ENCODE data around the gene PIP4K2A.

PIP4K2A gene

DNA sequence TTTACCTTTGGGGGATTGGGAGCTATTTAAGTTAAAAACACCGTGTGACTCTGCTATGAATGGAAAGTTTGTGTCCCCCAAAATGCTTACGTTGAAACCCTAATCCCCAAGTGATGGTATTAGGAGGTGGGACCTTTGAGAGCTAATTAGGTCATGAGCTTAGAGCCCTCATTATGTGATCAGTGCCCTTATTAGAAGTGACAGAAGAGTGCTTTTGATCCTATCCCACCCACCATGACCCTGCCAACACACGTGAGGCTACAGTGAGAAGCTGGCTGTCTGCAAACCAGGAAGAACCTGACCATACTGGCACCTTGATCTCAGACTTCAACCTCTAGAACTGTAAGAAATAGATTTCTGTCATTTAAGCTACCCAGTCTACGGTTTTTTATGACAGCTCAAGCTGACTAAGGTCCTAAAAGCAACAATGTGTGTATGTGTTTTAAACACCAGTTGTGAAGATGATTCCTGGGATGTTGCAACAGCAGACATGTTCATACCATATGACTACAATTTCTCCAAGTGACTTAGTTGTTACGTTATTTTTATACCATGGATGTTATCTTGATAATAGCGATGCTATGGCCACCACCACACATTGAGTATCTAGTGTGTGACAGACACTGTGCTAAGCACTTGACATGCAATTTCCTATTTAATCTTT lies 124.4 kb downstream of the PIP4K2A start:
- DNase-seq = no peak

DNA sequence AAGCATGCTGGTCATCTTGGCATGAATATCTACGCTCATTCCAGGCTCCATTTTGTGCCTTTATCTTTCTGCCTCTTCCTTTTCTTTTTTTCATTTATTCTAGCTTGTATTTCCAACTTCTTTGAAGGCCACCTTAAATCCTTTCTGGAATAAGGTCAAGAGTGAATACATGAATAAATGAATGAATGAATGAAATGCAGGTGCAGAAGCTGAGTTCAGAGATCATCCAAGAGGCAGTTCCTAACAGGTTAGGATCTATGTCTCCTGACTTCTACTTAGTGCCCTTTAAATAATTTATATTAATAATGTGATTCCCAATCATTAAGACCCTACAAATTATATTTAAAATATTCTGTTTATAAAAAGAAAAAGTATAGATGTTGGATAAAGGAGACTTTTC lies 125.9 kb downstream of the PIP4K2A start:
- DNase-seq = no peak

DNA sequence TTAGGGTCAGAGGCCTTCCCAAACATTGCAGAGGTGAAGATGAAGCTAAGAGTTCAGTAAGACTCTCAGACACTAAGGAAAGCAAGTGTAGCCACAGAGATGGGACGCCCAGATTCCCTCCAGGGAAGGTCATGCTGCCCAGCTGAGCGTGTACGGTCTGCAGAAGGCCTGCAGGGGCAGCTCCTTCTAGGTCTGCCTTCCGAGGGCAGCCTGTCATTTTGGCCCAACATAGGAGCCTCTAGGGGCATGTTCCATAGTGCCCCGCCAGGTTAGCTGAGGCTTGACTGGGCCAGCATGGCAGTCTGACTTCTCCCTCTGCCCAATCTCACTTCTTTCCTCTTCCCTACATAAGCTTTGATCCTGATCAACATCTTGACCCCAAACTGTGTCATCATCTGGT lies 130.7 kb downstream of the PIP4K2A start:
- no peak for DNase-seq

DNA sequence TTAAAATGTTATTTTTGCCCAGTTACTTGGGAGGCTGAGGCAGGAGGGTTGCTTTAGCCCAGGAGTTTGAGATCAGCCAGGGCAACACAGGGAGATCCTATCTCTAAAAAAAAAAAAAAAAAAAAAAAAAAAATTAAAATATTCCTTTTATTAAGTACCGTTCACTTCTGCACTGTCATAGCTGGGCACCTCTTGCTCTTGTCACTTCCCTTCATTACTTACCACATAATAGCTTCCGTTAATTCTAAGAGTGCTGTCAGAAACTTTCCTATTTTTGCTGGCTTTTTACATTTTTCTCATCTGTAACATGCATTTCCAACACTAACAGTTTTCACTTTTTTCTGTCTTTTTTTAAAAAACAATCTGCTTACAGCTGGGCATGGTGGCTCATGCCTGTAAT lies 132.9 kb downstream of the PIP4K2A start:
- no peak for DNase-seq

DNA sequence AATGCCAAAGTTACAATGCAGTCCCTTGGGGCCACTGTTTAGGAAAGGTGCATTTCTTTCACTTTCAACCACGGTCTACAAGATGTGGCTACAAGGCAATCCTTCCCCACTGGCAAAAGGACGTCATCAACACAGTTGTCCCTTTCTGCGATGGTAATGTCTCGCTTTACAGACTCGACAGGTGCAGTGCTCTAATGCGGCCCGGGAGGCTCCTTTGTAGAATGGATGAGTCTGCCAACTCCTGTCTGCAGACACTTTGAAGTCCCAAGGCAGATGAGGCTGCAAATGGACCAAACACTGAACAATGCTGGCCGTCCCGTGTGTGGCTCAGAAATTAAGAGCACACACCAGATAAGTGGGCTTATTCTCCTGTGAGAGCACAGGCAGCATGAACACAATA lies 133.7 kb downstream of the PIP4K2A start:
- DNase-seq = no peak

DNA sequence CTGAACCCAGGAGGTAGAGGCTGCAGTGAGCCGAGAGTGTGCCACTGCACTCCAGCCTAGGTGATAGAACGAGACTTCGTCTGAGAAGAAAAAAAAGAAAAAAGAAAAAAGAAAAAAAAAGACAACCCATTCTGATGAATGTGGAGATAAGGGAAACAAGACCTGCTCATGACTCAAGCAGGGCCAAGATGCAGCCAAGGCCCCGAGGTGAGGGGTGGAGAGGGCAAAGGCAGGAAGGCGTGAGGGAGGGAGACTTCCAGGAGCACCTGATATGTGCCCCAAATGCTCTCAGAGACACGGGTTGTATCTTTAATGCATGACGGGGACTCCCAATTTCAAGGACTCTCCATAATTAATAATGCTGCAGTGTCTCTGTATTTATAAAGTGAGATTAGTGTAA lies 134.6 kb downstream of the PIP4K2A start:
- DNase-seq = no peak

DNA sequence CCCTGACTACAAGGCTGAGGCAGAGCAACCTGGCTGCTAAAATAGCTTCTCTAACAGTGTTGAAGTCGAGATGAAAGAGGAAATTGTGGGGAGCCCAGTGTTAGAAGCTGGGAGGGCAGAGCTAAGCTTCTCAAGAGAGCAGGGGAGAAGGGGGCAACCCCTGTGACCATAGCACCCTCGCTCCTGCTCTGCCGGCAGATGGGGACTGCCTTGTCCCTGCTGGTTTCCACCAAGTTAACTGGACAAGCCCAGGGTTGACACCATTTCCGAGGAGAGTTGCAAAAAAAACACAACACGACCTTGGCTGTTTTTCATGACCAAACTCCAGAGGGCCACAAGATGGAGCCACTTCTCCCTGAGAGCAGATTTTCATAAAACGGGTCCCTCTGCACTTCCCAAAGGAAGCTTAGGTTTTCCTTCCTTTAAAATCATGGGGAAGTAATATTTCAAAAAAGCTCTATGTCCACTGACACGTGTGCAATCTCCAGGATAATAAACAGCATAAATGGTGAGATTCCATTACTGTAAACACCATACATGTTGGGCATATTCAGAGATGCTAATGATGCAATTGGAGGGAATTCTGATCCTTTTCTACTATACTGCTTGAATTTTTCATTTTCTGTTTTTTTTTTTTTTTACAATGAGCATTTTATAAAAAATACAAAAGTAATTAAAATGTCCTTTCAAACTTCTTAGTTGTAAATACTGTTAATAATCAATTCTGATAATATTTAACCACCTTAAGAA lies 140.4 kb downstream of the PIP4K2A start:
- DNase-seq = no peak

DNA sequence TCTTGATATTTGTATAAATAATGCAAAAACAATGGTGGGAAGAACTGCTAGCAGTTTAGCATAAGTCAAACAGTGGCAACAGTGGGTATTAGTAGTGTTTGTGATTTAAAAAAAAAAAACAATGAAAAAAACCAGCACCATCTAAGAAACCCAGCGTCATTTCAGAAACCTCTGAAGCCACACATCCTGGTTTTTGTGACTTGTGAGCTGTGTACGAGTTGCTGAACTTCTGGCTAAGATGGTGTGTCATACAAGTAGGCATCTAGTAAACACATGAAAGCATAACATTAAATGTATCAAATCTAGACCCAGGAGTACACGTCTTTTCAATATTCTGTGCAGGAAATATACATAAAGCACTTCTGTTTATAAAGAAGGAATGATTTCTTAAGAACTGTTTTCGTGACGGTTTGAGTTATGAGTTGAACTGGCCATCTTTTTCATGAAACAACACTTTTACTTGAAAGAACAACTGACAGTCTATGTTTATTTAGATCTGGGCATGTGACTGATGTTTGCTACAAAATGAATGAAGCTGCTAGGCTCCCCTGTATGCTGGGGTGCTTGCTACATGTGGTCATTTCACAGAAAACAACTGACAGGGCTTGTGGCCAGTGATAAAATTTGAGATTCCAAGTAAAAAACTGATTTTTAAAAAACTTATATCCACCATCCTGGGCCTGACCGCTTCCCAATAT lies 143.5 kb downstream of the PIP4K2A start:
- DNase-seq = peak; percentile 82

DNA sequence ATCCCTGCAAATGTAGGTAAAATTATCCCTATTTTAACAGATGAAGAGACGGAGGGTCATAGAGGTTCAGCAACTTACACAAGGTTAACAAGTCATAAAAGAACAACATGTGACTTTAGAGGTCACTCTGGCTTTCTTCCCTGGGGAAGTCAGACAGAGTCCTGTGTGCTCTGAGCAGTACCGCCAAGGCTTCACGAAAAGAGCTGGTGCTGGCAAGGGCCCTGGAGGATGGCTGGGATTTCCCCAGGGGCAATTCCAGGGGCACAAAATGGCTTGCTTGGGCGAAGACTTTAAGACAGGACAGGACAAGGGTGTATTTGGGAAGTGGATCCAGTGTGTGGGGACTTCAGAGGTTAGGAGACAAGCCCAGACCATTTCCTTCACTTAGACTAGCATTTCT lies 144.1 kb downstream of the PIP4K2A start:
- no peak for DNase-seq

DNA sequence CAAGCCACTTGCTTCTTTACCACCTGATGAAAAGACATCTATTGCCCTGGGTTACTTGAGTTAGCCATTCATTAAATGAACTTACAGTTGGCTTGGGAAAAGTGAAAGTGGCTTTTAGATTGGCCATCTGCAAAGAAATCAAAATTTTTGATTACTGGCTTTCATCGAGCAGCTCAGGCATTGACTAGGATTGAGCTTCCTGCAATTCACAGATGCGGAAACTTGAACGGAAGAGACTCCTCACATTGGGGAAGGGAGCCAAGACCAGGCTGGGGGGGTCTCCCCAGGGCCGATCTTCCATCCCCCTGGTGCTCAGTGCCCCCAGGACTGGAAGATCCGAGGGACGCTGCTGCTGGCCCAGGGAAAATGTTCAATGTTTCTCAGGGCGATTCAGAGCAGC lies 145.4 kb downstream of the PIP4K2A start:
- DNase-seq = no peak

DNA sequence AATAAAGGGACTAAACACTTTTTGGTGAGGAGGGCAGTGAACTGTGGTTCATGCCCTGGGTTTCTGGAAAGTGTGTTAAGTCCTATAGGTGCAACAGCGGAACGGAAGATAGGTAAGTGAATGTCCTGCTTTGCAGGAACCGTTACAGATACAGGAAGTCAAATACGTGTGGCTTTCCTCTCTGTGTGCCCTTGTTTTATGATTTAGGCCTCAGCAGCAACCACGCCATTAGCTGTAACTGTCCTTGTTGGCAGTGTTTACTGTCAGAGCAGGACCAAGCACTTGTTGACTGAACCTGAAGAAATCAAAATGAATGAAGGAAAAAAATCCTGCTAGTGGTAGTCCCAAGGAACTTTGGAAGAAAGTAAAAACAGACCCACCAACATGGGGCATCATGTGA lies 150.3 kb downstream of the PIP4K2A start:
- DNase-seq = no peak

DNA sequence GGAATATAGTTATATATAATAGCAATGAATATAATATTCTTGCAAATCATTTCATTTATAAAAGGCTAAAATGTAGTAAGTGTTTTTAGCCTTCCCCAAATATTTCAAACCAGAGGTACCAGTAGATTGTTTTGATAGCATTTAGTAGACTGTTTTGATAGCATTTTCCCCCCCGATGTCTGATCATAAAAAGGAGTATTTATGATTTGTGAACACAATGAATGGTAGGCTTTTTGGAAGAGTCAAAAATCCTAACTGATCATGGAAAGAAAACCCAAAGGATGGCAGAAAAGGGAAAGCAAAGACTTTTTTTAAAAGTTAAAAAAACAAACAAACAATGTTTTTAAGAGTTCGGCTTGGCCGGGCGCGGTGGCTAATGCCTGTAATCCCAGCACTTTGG lies 152.5 kb downstream of the PIP4K2A start:
- DNase-seq = no peak

DNA sequence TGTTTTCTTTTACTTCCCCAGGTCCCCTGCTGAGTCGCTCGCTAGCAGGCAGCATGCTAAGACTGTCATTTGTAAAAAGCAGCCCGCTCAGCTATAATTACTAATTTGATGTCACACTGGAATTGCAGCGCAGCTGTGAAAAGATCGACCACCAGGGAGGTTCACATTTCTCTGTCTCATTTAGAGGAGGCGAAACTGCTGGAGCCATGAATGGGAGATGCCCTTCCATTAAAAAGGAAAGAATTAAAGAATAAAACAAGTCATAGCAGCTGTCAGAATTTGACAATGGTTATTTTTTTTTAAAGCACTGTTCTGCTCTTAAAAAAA lies 153.5 kb downstream of the PIP4K2A start:
- DNase-seq = no peak

DNA sequence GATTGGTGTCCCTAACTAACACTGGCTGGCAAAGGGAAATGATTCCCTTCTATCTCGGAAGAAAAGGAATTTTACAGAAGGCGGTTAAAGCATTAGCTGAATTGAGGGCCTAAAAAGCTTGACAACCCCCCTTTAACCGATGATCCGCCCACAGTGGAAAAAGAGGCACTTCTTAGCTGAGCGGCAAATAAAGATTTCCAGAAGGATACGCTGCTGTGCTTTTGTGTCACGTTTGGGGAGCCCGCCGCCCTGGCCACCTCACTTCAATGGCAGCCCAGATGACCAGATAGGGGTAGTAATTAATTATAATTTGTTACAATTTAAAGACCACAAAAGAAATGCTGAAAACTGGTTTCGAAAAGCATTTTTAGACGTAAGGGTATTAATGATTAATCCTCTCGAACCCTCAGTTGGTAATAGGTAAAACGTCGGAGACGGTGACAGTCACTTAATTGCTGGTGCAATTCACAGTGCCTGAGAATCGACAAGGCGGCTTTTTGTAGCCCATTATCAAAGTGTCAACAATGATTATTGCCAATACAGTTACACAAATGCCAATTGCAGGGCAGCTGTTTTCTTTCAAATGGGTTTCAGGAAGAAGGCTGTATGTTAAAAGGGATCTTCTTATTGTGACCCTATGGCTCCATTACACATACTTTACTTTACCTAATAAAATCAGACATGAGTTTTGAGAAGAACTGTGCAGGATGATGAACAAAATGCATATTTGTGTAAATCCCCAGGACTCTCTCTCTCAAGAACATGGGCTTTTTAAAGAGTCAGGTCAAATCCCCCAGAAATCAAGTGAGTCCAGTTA lies 154.1 kb downstream of the PIP4K2A start:
- no peak for DNase-seq

DNA sequence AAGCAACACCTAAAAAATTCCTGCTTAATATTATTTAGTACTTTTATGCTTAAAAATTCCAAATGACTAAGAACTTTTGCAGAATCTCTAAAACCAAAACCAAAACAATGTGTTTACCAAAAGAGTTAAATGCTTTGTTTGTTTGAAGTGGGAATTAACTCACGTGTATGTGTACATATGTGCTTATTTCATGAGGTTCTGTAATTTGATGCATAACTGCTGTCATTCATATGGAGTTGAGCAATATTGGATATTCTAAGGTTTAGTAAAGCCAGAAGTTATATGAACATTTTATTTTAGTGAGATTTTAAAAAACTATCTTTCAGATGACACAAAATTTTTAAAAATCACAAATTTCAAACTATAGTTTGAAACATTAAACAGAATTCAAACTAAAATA lies 157.1 kb downstream of the PIP4K2A start:
- DNase-seq = no peak

DNA sequence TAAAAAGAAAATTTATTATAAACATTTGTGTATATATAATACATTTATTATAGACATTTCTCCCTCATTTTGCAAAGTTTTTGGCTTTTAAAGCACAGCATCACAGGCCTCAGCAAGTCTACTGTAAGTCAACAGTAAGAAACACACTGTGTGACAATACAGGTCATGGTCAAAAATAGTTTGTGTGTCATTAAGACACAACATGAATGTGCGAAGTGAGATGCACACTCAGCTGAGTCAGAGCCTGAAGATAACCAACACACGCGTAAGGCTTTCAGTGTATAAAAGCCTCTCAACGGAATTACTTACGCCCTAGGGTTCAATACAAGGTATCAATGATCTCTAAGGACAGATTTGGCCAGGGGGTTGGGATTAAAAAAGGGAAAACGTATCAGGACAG lies 157.6 kb downstream of the PIP4K2A start:
- no peak for DNase-seq

DNA sequence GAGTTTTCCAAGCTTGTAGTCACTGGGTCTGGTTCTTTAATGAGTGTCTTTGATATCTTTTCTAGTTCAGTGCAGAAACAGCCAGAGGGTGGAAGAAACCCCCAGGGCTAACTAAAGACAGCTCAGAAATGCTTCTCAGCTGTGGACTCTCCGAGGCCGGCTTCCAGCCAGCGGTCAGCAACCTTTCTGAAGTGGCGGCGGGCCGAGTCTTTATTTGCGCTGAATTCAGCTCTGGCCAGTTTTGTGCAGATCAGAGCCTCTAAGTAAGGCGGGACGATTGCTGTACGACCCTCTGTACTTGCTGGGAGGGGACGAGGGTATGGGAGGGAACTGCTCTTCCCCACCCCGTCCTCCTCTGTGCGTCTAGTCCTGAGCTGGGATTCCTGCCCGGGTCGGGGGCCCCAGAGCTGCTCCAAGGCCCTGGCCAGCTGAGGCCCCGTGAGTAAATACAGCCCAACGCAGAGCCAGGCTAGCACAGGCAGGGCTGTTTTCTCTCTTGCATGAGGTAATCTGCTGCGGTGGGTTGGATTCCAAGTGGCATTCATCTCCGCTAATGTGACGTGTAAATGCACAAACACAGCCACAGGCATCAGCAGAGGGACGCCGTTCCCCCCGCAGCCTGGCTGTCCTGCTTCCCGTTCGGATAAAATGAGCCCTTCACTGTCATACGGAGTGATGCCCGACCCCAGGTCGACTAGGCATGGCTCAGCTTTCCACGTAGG lies 159.8 kb downstream of the PIP4K2A start:
- DNase-seq = no peak

DNA sequence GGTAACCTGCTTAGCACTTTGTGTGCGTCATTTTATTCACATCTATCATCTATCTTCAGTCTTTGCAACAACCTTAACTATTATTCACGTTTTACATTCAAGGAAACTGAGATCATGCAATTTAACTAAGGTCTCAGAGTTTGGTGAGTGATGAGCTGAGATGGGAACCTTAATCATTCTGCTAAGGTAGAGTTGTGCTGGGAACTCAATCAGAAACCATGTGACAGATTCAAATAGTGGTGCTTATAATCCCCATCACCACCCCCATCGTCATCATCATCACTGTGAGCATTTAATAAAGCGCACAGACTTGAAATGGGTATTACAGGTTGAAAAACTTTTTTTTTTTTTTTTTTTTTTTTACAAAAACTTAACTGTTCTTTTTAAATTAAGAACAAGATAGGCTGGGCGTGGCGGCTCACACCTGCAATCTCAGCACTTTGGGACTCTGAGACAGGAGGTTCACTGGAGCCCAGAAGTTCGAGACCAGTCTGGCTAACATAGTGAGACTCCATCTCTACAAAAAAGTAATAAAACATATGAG lies 160.9 kb downstream of the PIP4K2A start:
- DNase-seq = no peak

DNA sequence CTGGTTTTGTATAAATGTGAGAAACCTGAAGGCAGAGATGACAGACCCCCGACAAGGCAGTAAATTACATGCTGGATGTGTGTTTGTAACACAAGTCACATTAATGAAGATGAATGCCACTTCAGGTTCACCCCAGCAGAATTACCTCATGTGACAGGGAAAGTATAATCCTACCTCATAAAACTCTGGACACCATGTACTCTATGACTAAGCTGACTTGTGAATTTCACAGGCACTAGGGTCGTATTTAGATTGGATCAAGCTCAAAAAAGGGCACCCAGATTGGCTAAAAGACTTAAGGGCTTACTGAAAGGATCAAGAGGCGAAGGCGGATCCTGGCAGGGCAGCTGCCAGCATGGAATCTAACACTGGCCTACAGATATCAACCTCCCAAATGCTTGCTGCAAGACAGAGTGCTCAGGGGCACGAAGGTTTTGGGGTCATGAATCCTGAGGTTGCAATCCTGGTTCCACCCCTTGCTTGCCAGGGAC lies 161.4 kb downstream of the PIP4K2A start:
- DNase-seq = no peak

DNA sequence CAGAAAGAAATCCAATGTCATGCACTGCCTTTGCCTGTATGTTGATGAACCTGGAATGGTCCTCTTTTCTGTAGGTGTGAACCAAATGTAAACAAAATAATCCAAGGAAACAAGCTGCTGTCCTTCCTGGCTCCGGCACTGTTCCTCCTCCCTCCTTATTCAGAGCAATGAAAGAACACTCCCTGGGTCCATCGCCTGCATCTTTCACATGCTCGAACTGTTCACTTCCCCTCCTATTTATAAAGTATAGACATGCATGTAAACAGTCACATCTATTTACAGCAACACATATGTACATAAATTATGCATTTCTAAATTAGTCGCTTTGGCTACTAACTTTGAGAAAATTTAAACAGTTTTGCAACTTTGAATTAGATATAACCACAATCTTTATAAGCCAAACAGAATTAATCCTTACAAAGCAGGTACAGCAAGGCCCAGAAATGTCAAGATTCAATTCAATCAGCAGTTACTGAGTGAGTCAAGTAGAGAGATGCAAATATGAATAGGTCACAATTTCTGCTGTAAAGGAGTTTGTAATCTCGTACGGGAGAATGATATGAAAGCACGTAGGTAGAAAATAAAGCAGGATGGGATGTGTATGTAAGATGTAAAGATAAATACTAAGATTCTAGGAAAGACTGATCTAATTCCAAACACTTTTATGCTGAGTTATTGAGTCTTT lies 162.6 kb downstream of the PIP4K2A start:
- no peak for DNase-seq

DNA sequence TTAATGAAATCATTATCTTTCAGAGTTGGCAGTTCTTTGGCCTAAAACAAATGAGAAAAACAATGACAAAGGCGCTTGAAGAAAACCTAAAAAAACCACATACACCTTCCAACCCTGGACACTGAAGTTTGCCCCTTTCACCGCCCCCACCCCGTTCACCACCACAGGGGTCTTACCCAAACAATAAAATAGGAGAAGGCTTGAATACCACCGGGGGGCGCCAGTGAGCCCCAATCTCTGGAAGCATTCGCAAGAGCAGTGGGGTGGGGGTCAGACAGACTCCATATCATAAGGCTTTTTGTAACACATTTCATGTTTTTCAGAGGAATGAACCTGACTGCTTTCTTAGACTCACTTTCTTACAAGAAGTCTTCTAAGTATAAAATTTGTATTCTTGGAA lies 163.6 kb downstream of the PIP4K2A start:
- DNase-seq = peak; percentile 50

DNA sequence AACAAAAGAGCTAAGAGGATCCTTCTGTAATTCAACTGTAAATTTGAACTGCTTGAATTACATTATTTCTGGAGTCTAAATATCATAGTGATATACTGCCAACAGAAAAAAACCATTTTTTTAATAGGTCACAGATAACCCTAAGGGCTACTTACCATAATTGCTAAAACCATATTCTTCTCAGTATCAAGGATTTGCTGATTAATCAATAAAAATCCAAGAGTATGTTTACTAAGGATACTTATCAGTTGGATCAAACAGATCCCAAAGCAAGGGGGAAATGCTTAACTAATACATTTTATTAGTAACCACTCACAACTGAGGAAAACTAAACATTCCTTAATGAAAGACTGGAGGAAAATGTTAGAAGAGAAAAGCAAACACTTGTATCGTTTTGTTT lies 166.0 kb downstream of the PIP4K2A start:
- DNase-seq = no peak

All from activated CD4-positive, alpha-beta T cell treated with anti-CD3 and anti-CD28 coated beads, Interleukin-2, Interleukin-6, amounts not matched to agents 100 ng/mL and 50 ng/mL, durations not matched to agents 16 hours and 8 hours (primary cell).